ENCODE data around the gene FBXL16.

GRCh38 chr16:684961-685696 is 20.5 kb downstream of the FBXL16 start:
- TF ChIP-seq, protein P1, sequence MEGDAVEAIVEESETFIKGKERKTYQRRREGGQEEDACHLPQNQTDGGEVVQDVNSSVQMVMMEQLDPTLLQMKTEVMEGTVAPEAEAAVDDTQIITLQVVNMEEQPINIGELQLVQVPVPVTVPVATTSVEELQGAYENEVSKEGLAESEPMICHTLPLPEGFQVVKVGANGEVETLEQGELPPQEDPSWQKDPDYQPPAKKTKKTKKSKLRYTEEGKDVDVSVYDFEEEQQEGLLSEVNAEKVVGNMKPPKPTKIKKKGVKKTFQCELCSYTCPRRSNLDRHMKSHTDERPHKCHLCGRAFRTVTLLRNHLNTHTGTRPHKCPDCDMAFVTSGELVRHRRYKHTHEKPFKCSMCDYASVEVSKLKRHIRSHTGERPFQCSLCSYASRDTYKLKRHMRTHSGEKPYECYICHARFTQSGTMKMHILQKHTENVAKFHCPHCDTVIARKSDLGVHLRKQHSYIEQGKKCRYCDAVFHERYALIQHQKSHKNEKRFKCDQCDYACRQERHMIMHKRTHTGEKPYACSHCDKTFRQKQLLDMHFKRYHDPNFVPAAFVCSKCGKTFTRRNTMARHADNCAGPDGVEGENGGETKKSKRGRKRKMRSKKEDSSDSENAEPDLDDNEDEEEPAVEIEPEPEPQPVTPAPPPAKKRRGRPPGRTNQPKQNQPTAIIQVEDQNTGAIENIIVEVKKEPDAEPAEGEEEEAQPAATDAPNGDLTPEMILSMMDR (IDR thresholded peaks at IDR 0.05; ENCODE audit: low read depth, low read length, poor library complexity, severe bottlenecking), result no peak
- TF ChIP-seq EZH2phosphoT487 (IDR thresholded peaks at IDR 0.05; ENCODE audit: borderline replicate concordance, low read length), result no peak
